ENCODE measurements around the gene MYO3B.

DNA sequence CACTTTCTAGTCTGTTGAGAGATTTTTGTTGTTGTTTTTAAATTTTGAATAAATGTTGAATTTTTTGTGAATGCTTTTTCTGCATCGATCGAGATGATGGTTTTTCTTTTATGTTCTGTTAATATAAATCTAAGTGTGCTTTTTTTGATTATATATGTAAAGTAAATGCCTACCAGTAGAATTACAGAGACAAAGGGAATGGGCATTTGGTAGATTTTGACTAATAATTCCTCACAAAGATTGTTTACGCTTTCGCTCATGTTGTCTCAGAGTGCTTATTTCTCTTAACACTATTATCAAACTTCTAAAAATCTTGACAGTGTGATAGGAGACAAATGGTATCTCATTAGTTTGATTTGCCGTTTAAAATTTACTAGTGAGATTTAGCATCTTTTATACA is 3.7 kb downstream of the MYO3B start:
- TF ChIP-seq, protein P1, sequence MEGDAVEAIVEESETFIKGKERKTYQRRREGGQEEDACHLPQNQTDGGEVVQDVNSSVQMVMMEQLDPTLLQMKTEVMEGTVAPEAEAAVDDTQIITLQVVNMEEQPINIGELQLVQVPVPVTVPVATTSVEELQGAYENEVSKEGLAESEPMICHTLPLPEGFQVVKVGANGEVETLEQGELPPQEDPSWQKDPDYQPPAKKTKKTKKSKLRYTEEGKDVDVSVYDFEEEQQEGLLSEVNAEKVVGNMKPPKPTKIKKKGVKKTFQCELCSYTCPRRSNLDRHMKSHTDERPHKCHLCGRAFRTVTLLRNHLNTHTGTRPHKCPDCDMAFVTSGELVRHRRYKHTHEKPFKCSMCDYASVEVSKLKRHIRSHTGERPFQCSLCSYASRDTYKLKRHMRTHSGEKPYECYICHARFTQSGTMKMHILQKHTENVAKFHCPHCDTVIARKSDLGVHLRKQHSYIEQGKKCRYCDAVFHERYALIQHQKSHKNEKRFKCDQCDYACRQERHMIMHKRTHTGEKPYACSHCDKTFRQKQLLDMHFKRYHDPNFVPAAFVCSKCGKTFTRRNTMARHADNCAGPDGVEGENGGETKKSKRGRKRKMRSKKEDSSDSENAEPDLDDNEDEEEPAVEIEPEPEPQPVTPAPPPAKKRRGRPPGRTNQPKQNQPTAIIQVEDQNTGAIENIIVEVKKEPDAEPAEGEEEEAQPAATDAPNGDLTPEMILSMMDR (IDR thresholded peaks at IDR 0.05), result no peak
- no peak for TF ChIP-seq ZFX (IDR thresholded peaks at IDR 0.05; ENCODE audit: borderline replicate concordance)
